LNCAP (cell line): ENCODE data around the gene SUSD4.

ENCODE experiments used
- CTCF ChIP-seq: fragments of 450-650 bp; IDR thresholded peaks from 2 replicates; pipeline ENCODE4 v1.5.1; 2017; ENCODE audit warnings: mild to moderate bottlenecking

SUSD4 gene

GRCh38 chr1:223276029-223276428 is 87.9 kb downstream of the SUSD4 start:
- TF ChIP-seq CTCF, result no peak

- no peak for TF ChIP-seq CTCF
Measured at GRCh38 chr1:223273511-223273910, 90.5 kb downstream of the SUSD4 start.

GRCh38 chr1:223271085-223271781 is 92.7 kb downstream of the SUSD4 start:
- TF ChIP-seq CTCF, result no peak

GRCh38 chr1:223270155-223270554 is 93.8 kb downstream of the SUSD4 start:
- no peak for TF ChIP-seq CTCF

- TF ChIP-seq CTCF, result no peak
Measured at GRCh38 chr1:223269006-223269405, 95.0 kb downstream of the SUSD4 start.

- TF ChIP-seq CTCF, result no peak
Measured at GRCh38 chr1:223266632-223267172, 97.3 kb downstream of the SUSD4 start.

- no peak for TF ChIP-seq CTCF
Measured at GRCh38 chr1:223264983-223265908, 98.7 kb downstream of the SUSD4 start.
